PFSK-1 (cell line): ENCODE results near the gene ADGRL3.

Source experiments
- FOXP2 ChIP-seq: optimal IDR thresholded peaks from 2 replicates; pipeline ENCODE3; 2011; ENCODE audit warnings: borderline replicate concordance, control low read depth, inconsistent platforms; ENCODE audit not compliant: insufficient read depth; ENCODE audit errors: extremely low read length, extremely low read depth
- POLR2AphosphoS5 ChIP-seq: IDR thresholded peaks from 2 replicates; pipeline ENCODE4 v1.6.1; 2012; ENCODE audit warnings: low read depth, mild to moderate bottlenecking, control low read depth, low read length, moderate library complexity
- SIN3A ChIP-seq: IDR thresholded peaks from 2 replicates; pipeline ENCODE4 v1.6.1; 2012; ENCODE audit warnings: mild to moderate bottlenecking, low read length, moderate library complexity, borderline replicate concordance; ENCODE audit not compliant: insufficient read depth
- TAF1 ChIP-seq: IDR thresholded peaks from 2 replicates; pipeline ENCODE4 v1.6.1; 2012; ENCODE audit warnings: low read length, control low read depth, borderline replicate concordance; ENCODE audit not compliant: insufficient read depth
- TF ChIP-seq, protein P1 (sequence below), 2 experiments: IDR thresholded peaks; 2 replicates each; pipeline versions ENCODE4 v1.6.1 to v1.8.0; 2011 to 2012; ENCODE audit warnings: low read depth in 2 of 2, low read length in 2 of 2, control low read depth in 1 of 2, inconsistent platforms in 1 of 2, mild to moderate bottlenecking in 1 of 2, moderate library complexity in 1 of 2; ENCODE audit not compliant: insufficient read depth in 1 of 2

The ADGRL3 gene

DNA sequence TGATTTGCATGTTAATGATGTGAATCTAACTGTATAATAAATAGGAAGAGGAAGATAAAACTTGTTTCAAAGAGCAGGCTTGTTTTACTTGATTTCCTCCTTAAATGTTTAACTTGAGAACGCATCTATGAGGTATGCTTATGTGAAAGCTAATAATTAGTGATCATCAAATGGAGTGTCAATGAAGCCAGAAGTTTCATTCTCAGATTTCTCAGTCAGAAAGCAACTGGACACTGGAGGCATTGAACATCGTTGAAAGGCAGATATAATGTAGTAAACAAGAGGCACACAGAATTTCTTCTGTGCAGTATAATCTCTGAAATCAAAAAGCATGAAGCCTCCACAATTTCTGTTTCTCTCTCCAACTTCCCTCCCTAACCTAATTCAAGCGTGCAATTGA lies 672.9 kb downstream of the ADGRL3 start:
- no peak for TF ChIP-seq FOXP2
- no peak for TF ChIP-seq POLR2AphosphoS5
- TF ChIP-seq, protein P1, sequence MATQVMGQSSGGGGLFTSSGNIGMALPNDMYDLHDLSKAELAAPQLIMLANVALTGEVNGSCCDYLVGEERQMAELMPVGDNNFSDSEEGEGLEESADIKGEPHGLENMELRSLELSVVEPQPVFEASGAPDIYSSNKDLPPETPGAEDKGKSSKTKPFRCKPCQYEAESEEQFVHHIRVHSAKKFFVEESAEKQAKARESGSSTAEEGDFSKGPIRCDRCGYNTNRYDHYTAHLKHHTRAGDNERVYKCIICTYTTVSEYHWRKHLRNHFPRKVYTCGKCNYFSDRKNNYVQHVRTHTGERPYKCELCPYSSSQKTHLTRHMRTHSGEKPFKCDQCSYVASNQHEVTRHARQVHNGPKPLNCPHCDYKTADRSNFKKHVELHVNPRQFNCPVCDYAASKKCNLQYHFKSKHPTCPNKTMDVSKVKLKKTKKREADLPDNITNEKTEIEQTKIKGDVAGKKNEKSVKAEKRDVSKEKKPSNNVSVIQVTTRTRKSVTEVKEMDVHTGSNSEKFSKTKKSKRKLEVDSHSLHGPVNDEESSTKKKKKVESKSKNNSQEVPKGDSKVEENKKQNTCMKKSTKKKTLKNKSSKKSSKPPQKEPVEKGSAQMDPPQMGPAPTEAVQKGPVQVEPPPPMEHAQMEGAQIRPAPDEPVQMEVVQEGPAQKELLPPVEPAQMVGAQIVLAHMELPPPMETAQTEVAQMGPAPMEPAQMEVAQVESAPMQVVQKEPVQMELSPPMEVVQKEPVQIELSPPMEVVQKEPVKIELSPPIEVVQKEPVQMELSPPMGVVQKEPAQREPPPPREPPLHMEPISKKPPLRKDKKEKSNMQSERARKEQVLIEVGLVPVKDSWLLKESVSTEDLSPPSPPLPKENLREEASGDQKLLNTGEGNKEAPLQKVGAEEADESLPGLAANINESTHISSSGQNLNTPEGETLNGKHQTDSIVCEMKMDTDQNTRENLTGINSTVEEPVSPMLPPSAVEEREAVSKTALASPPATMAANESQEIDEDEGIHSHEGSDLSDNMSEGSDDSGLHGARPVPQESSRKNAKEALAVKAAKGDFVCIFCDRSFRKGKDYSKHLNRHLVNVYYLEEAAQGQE (IDR thresholded peaks at IDR 0.05; ENCODE audit: insufficient read depth in 1 of 2, low read depth in 2 of 2, low read length in 2 of 2), result no peak
- TF ChIP-seq SIN3A, result no peak
- no peak for TF ChIP-seq TAF1

DNA sequence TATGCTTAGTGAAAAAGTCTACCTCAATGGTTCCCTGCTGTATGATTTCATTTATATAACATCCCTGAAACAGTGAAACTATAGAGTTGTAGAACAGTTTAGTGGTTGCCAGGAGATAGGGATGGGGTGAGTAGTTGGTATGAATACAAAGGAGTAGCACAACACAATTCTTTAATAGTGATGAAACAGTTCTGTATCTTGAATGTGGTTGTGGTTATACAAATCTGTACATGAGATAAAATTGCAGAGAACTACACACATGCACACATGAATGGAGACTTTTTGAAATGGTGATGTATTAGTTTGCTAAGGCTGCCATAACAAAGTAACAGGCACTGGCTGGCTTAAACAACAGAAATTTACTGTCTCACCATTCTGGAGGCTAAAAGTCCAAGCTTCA lies 677.1 kb downstream of the ADGRL3 start:
- TF ChIP-seq, protein P1 (IDR thresholded peaks at IDR 0.05; ENCODE audit: insufficient read depth in 1 of 2, low read depth in 2 of 2, low read length in 2 of 2), result no peak
- TF ChIP-seq FOXP2 (no peak), SIN3A (no peak), POLR2AphosphoS5 (no peak), TAF1 (no peak)

DNA sequence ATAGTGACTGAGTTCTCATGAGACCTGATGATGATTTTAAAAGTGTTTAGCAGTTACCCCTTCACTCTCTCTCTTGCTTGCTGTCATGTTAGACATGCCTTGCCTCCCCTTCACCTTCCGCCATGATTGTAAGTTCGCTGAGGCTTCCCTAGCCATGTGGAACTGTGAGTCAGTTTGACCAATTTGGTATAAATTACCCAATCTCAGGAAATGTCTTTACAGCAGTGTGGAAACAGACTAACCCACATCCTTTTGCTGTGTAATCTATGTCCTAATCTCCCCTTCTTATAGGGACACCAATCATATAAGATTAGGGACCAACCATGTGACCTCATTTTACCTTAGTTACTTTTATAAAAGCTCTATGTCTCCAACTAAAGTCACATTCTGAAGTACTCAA lies 677.8 kb downstream of the ADGRL3 start:
- TF ChIP-seq TAF1 (no peak), FOXP2 (no peak), SIN3A (no peak), POLR2AphosphoS5 (no peak)
- TF ChIP-seq, protein P1 (IDR thresholded peaks at IDR 0.05; ENCODE audit: insufficient read depth in 1 of 2, low read depth in 2 of 2, low read length in 2 of 2), result no peak

DNA sequence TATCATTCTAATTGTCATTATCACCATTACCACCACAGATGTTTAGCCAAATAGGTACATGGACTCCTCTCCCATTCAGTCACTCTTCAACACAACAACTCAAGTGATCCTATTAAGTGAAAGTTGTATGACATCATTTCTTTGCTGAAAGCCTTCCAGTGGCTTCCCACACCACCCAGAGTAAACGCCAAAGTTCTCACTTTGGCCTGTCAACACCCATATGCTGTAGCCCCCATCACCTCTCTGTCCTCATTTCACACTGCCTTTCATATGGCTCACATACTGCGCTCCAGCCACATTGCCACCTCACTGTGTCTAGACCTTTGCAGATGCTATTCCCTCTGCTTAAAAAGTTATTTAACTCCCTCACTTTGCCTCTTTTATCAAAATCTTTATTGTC lies 682.3 kb downstream of the ADGRL3 start:
- no peak for TF ChIP-seq POLR2AphosphoS5
- no peak for TF ChIP-seq TAF1

DNA sequence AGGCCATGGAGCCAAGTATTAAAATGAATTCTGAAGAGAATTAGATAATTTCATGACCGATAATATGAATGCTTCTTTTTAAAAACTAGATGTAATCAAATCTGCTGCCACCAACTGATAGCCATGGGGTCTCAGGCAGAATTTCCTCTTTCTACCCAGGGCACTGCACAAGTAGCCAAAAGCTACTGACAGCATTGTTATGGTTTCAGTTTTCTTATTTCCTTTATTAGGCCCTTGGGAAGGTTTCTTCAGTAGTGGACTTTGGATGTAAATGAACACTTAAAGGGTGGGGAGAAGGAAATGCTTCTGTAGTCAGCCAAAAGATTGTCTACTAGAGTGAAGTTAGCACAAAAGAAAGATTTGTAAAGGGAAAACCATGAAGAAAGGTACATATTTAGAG lies 686.0 kb downstream of the ADGRL3 start:
- TF ChIP-seq TAF1 (no peak), POLR2AphosphoS5 (no peak), SIN3A (no peak)

DNA sequence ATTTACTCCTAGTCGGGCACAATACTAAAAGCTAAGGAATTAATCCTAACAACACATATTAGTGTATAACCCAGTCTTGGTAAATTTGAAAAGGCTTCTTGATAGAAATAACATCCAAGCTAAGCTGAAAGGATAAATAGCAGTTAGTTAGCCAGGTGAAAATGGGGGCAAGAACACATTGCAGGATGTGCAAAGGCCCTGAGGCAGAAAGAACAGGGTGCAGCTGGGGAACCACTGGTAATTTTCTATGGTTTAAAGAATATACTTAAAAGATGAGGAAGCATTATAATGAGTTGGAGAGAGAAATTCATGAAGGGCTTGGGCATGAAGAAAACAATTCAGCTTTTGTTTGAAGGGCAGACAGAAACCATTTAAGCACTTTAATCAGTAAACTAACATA lies 689.0 kb downstream of the ADGRL3 start:
- TF ChIP-seq FOXP2, result no peak
- no peak for TF ChIP-seq SIN3A
- TF ChIP-seq TAF1, result no peak
- no peak for TF ChIP-seq POLR2AphosphoS5
- TF ChIP-seq, protein P1 (IDR thresholded peaks at IDR 0.05; ENCODE audit: insufficient read depth in 1 of 2, low read depth in 2 of 2, low read length in 2 of 2), result no peak
